Gastroesophageal sphincter (tissue), 4 donors: Measurements from ENCODE around the gene KLHDC8A. TPM values are rescaled to one million over a fixed set of nuclear protein-coding genes. Genes with fewer than 3 reads are reported as not detected.

Experiments
- small RNA-seq, 4 donors: library from RNA; depleted of rRNA; stranded (forward); fragments of <200 nt; gene quantifications; one replicate each; pipeline ENCODE3, GENCODE V24; 2016
- total RNA-seq, 4 donors: library from RNA; depleted of rRNA; stranded (reverse); fragments of >200 nt; gene quantifications; one replicate each; pipeline ENCODE4 v1.1.0, GENCODE V29; 2016

The KLHDC8A gene
- total RNA-seq, 4 donors from 2014 or later = 0.16 to 0.40 (median 0.31) TPM; not detected in 1

Small RNA genes within 50 kb of the gene (small RNA-seq; reads per million reads assigned to genes)
- 0 reads per million in 4 donors for gene SNRPGP10

Other genes starting within 250 kb of the KLHDC8A start
- gene RBBP5, start 234.9 kb downstream of the KLHDC8A start, total RNA-seq = 10 to 100 TPM; 11.8 to 18.1 (median 15.9) TPM
- gene DSTYK, start 145.2 kb downstream of the KLHDC8A start, total RNA-seq = 10 to 100 TPM; 15.1 to 18.7 (median 16.2) TPM
- 1 to 10 TPM; 3.1 to 8.9 (median 5.5) TPM for gene TMCC2, start 129.0 kb downstream of the KLHDC8A start, total RNA-seq
- 1 to 10 TPM in 1 of 4 donors, under 1 TPM in 3; 0.67 to 1.1 (median 0.83) TPM for gene NUAK2, start 35.2 kb downstream of the KLHDC8A start, total RNA-seq
- gene LEMD1, start 65.1 kb upstream of the KLHDC8A start, total RNA-seq = not detected
- gene BLACAT1, start 99.1 kb upstream of the KLHDC8A start, total RNA-seq = not detected
- 10 to 100 TPM in 1 of 4 donors, 1 to 10 TPM in 3; 5.1 to 13.7 (median 6.3) TPM for gene CDK18, start 147.7 kb upstream of the KLHDC8A start, total RNA-seq